Measurements from ENCODE around the gene MAGEH1.

The MAGEH1 gene

GRCh38 chrX:55490974-55491373 is 39.0 kb downstream of the MAGEH1 start:
- no peak for DNase-seq

Measured in NCI-H526 treated with DMSO at 0.1 percent for 48 hours (cell line).